GM21576 (cell line): ENCODE measurements around the gene ACTRT2.

ENCODE experiments used
- ATAC-seq: cut with Tn5 transposase; IDR thresholded peaks from one replicate; pipeline ENCODE4 v1.9.1; 2021; ENCODE audit warnings: mild to moderate bottlenecking, moderate library complexity; ENCODE audit not compliant: unreplicated experiment

ACTRT2 gene

GRCh38 chr1:3050603-3051002 lies 29.3 kb downstream of the ACTRT2 start:
- ATAC-seq: no peak

- no peak for ATAC-seq
These were observed 30.3 kb downstream of the ACTRT2 start for GRCh38 chr1:3051270-3052268.

- no peak for ATAC-seq
These were observed 31.2 kb downstream of the ACTRT2 start for GRCh38 chr1:3052501-3052900.

GRCh38 chr1:3053366-3053980 lies 32.2 kb downstream of the ACTRT2 start:
- ATAC-seq: no peak

GRCh38 chr1:3053986-3054385 lies 32.7 kb downstream of the ACTRT2 start:
- ATAC-seq: no peak

- no peak for ATAC-seq
These were observed 33.2 kb downstream of the ACTRT2 start for GRCh38 chr1:3054474-3054873.

- no peak for ATAC-seq
These were observed 33.8 kb downstream of the ACTRT2 start for GRCh38 chr1:3055051-3055450.

GRCh38 chr1:3056641-3057040 lies 35.4 kb downstream of the ACTRT2 start:
- no peak for ATAC-seq

GRCh38 chr1:3058263-3059030 lies 37.2 kb downstream of the ACTRT2 start:
- ATAC-seq: no peak

GRCh38 chr1:3060127-3060526 lies 38.9 kb downstream of the ACTRT2 start:
- no peak for ATAC-seq

GRCh38 chr1:3060601-3061551 lies 39.6 kb downstream of the ACTRT2 start:
- ATAC-seq: no peak

GRCh38 chr1:3061566-3061965 lies 40.3 kb downstream of the ACTRT2 start:
- ATAC-seq: no peak

- no peak for ATAC-seq
These were observed 40.8 kb downstream of the ACTRT2 start for GRCh38 chr1:3061981-3062615.

GRCh38 chr1:3062616-3063378 lies 41.5 kb downstream of the ACTRT2 start:
- ATAC-seq: no peak

- no peak for ATAC-seq
These were observed 42.4 kb downstream of the ACTRT2 start for GRCh38 chr1:3063379-3064295.

- no peak for ATAC-seq
These were observed 43.1 kb downstream of the ACTRT2 start for GRCh38 chr1:3064296-3064850.

- no peak for ATAC-seq
These were observed 43.6 kb downstream of the ACTRT2 start for GRCh38 chr1:3064901-3065300.

GRCh38 chr1:3065396-3065795 lies 44.1 kb downstream of the ACTRT2 start:
- ATAC-seq: no peak
